ENCODE measurements around the gene ADRM1. TPM values are rescaled to one million over a fixed set of nuclear protein-coding genes. Genes with fewer than 3 reads are reported as not detected.

ADRM1 gene
- total and polyA plus RNA-seq, 2 of the 4 experiments (the other 2 are of a cell fraction), result 103 to 149 TPM

GRCh38 chr20:62354811-62355341 is 52.1 kb downstream of the ADRM1 start:
- ChIA-PET CTCF (interaction anchor here (1.4 kb wide), 1 partner anchor 14 kb away, joined by 4 read pairs; no protein-coding TSS in a partner anchor), POLR2A (ENCODE audit: unreplicated experiment) (no interaction called here)
- intact Hi-C loops (cut with micrococcal nuclease), result no loop called here
- no peak for DNase-seq
- Histone ChIP-seq H3K9ac (ENCODE audit: low read depth, low read length) (no peak overlapping the region), H3K27me3 (ENCODE audit: control insufficient read depth, insufficient read depth, low read length) (no peaks in the 10 kb centered on the region), H2BK120ac (ENCODE audit: low read depth, low read length) (no peak overlapping the region), H4K5ac (ENCODE audit: low read depth, low read length) (no peak overlapping the region), H2AK9ac (replicated peaks; ENCODE audit: low read depth, low read length, poor library complexity) (peak overlapping the region; percentile 86), H3K9me3 (ENCODE audit: control insufficient read depth, insufficient read depth, low read length) (no peaks in the 10 kb centered on the region), H4K91ac (ENCODE audit: insufficient read depth, low read depth, low read length) (no peak overlapping the region), H3K18ac (ENCODE audit: low read depth, low read length) (no peak overlapping the region), H2BK5ac (ENCODE audit: low read depth, low read length, poor library complexity, severe bottlenecking) (no peak overlapping the region), H3K27ac (ENCODE audit: insufficient read depth, low read length) (no peak overlapping the region), H3K79me1 (ENCODE audit: low read depth in 1 of 2, low read length in 2 of 2) (no peaks in the 10 kb centered on the region), H3K4me2 (ENCODE audit: low read depth, low read length) (no peak overlapping the region), H3K9me1 (ENCODE audit: insufficient read depth, low read length) (no peaks in the 10 kb centered on the region), H4K20me1 (ENCODE audit: insufficient read depth, low read length) (no peaks in the 10 kb centered on the region; the same call in 1 of the 2 replicates), H2AFZ (replicated peaks; ENCODE audit: low read length, poor library complexity) (no peak overlapping the region), H3K23ac (ENCODE audit: low read depth, low read length) (no peak overlapping the region), H3K4me3 (ENCODE audit: insufficient read depth, low read depth, low read length) (no peak overlapping the region), H2AK5ac (ENCODE audit: low read depth, low read length) (peak overlapping the region; percentile 1; the same call in 1 of the 2 replicates), H4K8ac (ENCODE audit: low read depth in 2 of 2, low read length in 2 of 2) (no peak overlapping the region), H2BK20ac (ENCODE audit: low read depth, low read length) (no peak overlapping the region), H3K36me3 (ENCODE audit: control insufficient read depth, insufficient read depth, low read length) (peaks cover 9% of the 10 kb centered on the region; the same call in 1 of the 2 replicates), H3K4me1 (ENCODE audit: control insufficient read depth, insufficient read depth, low read length) (peaks cover 28% of the 10 kb centered on the region), H3K4ac (ENCODE audit: low read depth, low read length) (no peak overlapping the region; the same call in 1 of the 2 replicates), H3K14ac (replicated peaks; ENCODE audit: low read depth, low read length) (no peak overlapping the region), H3K56ac (ENCODE audit: extremely low read depth, insufficient read depth, low read length) (no peak overlapping the region), H2BK15ac (ENCODE audit: low read depth, low read length) (no peak overlapping the region)
- dilution Hi-C loops (cut with HindIII; ENCODE audit: low sequenced_read_pairs, unreplicated experiment), result no loop called here
- no TSS peak for BruUV-seq (replicated peaks)
- TF ChIP-seq CTCF (conservative IDR thresholded peaks at IDR 0.05; ENCODE audit: low read depth, low read length) (no peak), RAD21 (IDR thresholded peaks at IDR 0.05; ENCODE audit: low read length) (no peak), MAFK (IDR thresholded peaks at IDR 0.05; ENCODE audit: low read depth, low read length) (no peak), BHLHE40 (IDR thresholded peaks at IDR 0.05; ENCODE audit: low read depth, low read length) (no peak), POLR2A (IDR thresholded peaks at IDR 0.05; ENCODE audit: low read depth, low read length) (no peak), FOS (IDR thresholded peaks at IDR 0.05; ENCODE audit: low read depth, low read length) (no peak), CHD1 (IDR thresholded peaks at IDR 0.05; ENCODE audit: low read depth, low read length) (no peak), NFE2L2 (IDR thresholded peaks at IDR 0.05; ENCODE audit: low read depth, low read length) (no peak), RFX5 (IDR thresholded peaks at IDR 0.05; ENCODE audit: low read depth, low read length) (no peak), CEBPB (IDR thresholded peaks at IDR 0.05; ENCODE audit: low read depth, low read length) (no peak), ELK1 (IDR thresholded peaks at IDR 0.05; ENCODE audit: borderline replicate concordance, low read depth, low read length) (no peak)
- 88% methylated on average over 7 of the region's 16 CpGs; no CpG with 5 or more reads in 1 of the 2 experiments for WGBS, 2 experiments (ENCODE audit: extremely low coverage in 2 of 2, insufficient read length in 1 of 2)
- ATAC-seq (ENCODE audit: low read depth), result no peak
- in situ Hi-C loops (cut with MboI; ENCODE audit: low sequenced_read_pairs), result no loop called here
